H1 (cell line): ENCODE measurements around the gene RELN. TPM values are rescaled to one million over a fixed set of nuclear protein-coding genes. Genes with fewer than 3 reads are reported as not detected.
A peak's percentile ranks its signal among the peaks of the same experiment; 100 is the strongest.

Experiments
- CTCF ChIA-PET: fragments of 300-600 bp; sonication (Branson Sonifier 250); formaldehyde crosslinking; loops from one replicate; lab custom pipeline; 2021; ENCODE audit not compliant: partially characterized antibody; lab: Charles Lee
- POLR2A ChIA-PET: fragments of 300-600 bp; sonication (Branson Sonifier 250); formaldehyde crosslinking; loops from one replicate; lab custom pipeline; 2021; ENCODE audit warnings: inconsistent platforms; ENCODE audit not compliant: partially characterized antibody; lab: Charles Lee
- DNase-seq, 2 experiments: peaks; one replicate each; pipeline versions ENCODE4 v3.0.0 to v3.0.0-alpha.2; 2010 to 2022; ENCODE audit warnings: low spot score in 2 of 2, low read depth in 1 of 2, mixed read lengths in 1 of 2
- FAIRE-seq: peaks from 2 replicates; lab custom pipeline; 2011; peaks lifted over from hg19 to GRCh38; lab: Jason Lieb, UNC
- H2AFZ ChIP-seq: 2 replicates; pipeline ENCODE4 v1.8.1; 2012; ENCODE audit warnings: low read length, inconsistent platforms
- H2AK5ac ChIP-seq: 2 replicates; pipeline ENCODE4 v1.6.1; 2013; ENCODE audit warnings: low read depth, low read length
- H2BK120ac ChIP-seq: replicated peaks from 2 replicates; pipeline ENCODE3; 2013; ENCODE audit warnings: low read depth, low read length, inconsistent platforms
- H2BK12ac ChIP-seq: 2 replicates; pipeline ENCODE4 v1.6.1; 2013; ENCODE audit warnings: low read depth, low read length
- H2BK15ac ChIP-seq: 2 replicates; pipeline ENCODE4 v1.6.1; 2013; ENCODE audit warnings: low read length
- H2BK20ac ChIP-seq: 2 replicates; pipeline ENCODE4 v1.6.1; 2013; ENCODE audit warnings: low read length
- H2BK5ac ChIP-seq: 2 replicates; pipeline ENCODE4 v1.6.1; 2013; ENCODE audit warnings: low read depth, low read length
- H3K14ac ChIP-seq: 2 replicates; pipeline ENCODE4 v1.6.1; 2013; ENCODE audit warnings: inconsistent platforms; ENCODE audit not compliant: insufficient read length
- H3K18ac ChIP-seq: 2 replicates; pipeline ENCODE4 v1.6.1; 2013; ENCODE audit warnings: low read length; ENCODE audit errors: extremely low read depth
- H3K23ac ChIP-seq: 2 replicates; pipeline ENCODE4 v1.6.1; 2013; ENCODE audit warnings: inconsistent platforms; ENCODE audit not compliant: insufficient read length
- H3K23me2 ChIP-seq: 2 replicates; pipeline ENCODE4 v1.6.1; 2013; ENCODE audit warnings: low read depth, low read length
- H3K27ac ChIP-seq: 2 replicates; pipeline ENCODE4 v1.6.1; 2011; ENCODE audit warnings: low read depth, low read length, inconsistent platforms
- H3K27me3 ChIP-seq, 4 experiments: replicated peaks in 1 of 4; 1 replicate in 1 of 4; 2 replicates in 3 of 4; pipeline versions ENCODE4 v1.6.1 to v1.8.1; 2011 to 2013; ENCODE audit warnings: low read length in 3 of 4, mild to moderate bottlenecking in 3 of 4, inconsistent platforms in 2 of 4, mixed read lengths in 2 of 4, moderate library complexity in 1 of 4; ENCODE audit not compliant: control insufficient read depth in 3 of 4, insufficient read depth in 3 of 4; ENCODE audit errors: extremely low read depth in 1 of 4
- H3K36me3 ChIP-seq, 4 experiments: 2 replicates each; pipeline versions ENCODE4 v1.6.1 to v1.8.1; 2011 to 2013; ENCODE audit warnings: mild to moderate bottlenecking in 4 of 4, low read length in 3 of 4, moderate library complexity in 2 of 4, control low read depth in 1 of 4, inconsistent platforms in 1 of 4; ENCODE audit not compliant: insufficient read depth in 4 of 4, control insufficient read depth in 2 of 4
- H3K4ac ChIP-seq: replicated peaks from 2 replicates; pipeline ENCODE3; 2013; ENCODE audit warnings: low read length, low read depth, mixed read lengths, inconsistent platforms; ENCODE audit not compliant: insufficient read length
- H3K4me1 ChIP-seq, 4 experiments: replicated peaks in 1 of 4; 1 replicate in 1 of 4; 2 replicates in 3 of 4; pipeline versions ENCODE4 v1.6.1 to v1.8.1; 2011 to 2013; ENCODE audit warnings: low read length in 3 of 4, inconsistent platforms in 2 of 4, mixed read lengths in 1 of 4; ENCODE audit not compliant: insufficient read depth in 4 of 4, control insufficient read depth in 3 of 4
- H3K4me2 ChIP-seq, 2 experiments: 2 replicates each; pipeline versions ENCODE4 v1.6.1 to v1.8.1; 2011 to 2013; ENCODE audit warnings: low read depth in 2 of 2, low read length in 2 of 2, control low read depth in 1 of 2, inconsistent platforms in 1 of 2, mild to moderate bottlenecking in 1 of 2; ENCODE audit not compliant: insufficient read depth in 1 of 2
- H3K4me3 ChIP-seq, 4 experiments: fragments of 200-600, 300-600 bp in 1 of 4; sonication (generic), shearing (Covaris generic), sonication (Bioruptor Twin) in 1 of 4; 2 replicates each; pipeline versions ENCODE4 v1.5.1 to v1.8.1; 2011 to 2016; ENCODE audit warnings: low read length in 4 of 4, low read depth in 3 of 4, control low read depth in 2 of 4, inconsistent platforms in 2 of 4, mild to moderate bottlenecking in 2 of 4, mixed read lengths in 1 of 4, moderate library complexity in 1 of 4; ENCODE audit not compliant: insufficient read depth in 2 of 4; ENCODE audit errors: extremely low read depth in 1 of 4
- H3K56ac ChIP-seq: replicated peaks from 2 replicates; pipeline ENCODE3; 2013; ENCODE audit warnings: low read depth, mild to moderate bottlenecking, mixed read lengths, low read length, inconsistent platforms; ENCODE audit not compliant: insufficient read length
- H3K79me1 ChIP-seq: 2 replicates; pipeline ENCODE4 v1.6.1; 2013; ENCODE audit warnings: low read depth, low read length, control low read depth
- H3K79me2 ChIP-seq, 2 experiments: 2 replicates each; pipeline versions ENCODE4 v1.6.1 to v1.8.1; 2012 to 2013; ENCODE audit warnings: low read length in 2 of 2, mild to moderate bottlenecking in 2 of 2, inconsistent platforms in 1 of 2; ENCODE audit not compliant: insufficient read depth in 2 of 2, control insufficient read depth in 1 of 2
- H3K9ac ChIP-seq, 4 experiments: replicated peaks in 1 of 4; 1 replicate in 1 of 4; 2 replicates in 3 of 4; pipeline versions ENCODE4 v1.6.1 to v1.8.1; 2011 to 2013; ENCODE audit warnings: low read depth in 3 of 4, low read length in 3 of 4, control low read depth in 2 of 4, mild to moderate bottlenecking in 2 of 4, moderate library complexity in 2 of 4, inconsistent platforms in 1 of 4; ENCODE audit errors: extremely low read depth in 1 of 4
- H3K9me3 ChIP-seq, 2 experiments: 2 replicates each; pipeline versions ENCODE4 v1.6.1 to v1.8.1; 2012 to 2013; ENCODE audit warnings: mild to moderate bottlenecking in 2 of 2, moderate library complexity in 2 of 2, control low read depth in 1 of 2, inconsistent platforms in 1 of 2, low read depth in 1 of 2, low read length in 1 of 2, mixed read lengths in 1 of 2; ENCODE audit not compliant: insufficient read depth in 2 of 2
- H4K20me1 ChIP-seq, 2 experiments: replicated peaks in 1 of 2; 2 replicates each; pipeline versions ENCODE3 to v1.8.1; 2011 to 2013; ENCODE audit warnings: inconsistent platforms in 2 of 2, low read length in 2 of 2, mild to moderate bottlenecking in 1 of 2; ENCODE audit not compliant: insufficient read depth in 2 of 2, control insufficient read depth in 1 of 2
- H4K5ac ChIP-seq: 2 replicates; pipeline ENCODE4 v1.6.1; 2013; ENCODE audit warnings: low read length, low read depth, mixed read lengths, inconsistent platforms; ENCODE audit not compliant: insufficient read length
- H4K8ac ChIP-seq: 2 replicates; pipeline ENCODE4 v1.8.0; 2013; ENCODE audit warnings: mild to moderate bottlenecking, moderate library complexity, low read length, inconsistent platforms; ENCODE audit not compliant: insufficient read depth; ENCODE audit errors: extremely low read depth
- H4K91ac ChIP-seq: replicated peaks from 2 replicates; pipeline ENCODE3; 2013; ENCODE audit warnings: low read length, mixed read lengths, inconsistent platforms; ENCODE audit not compliant: insufficient read length
- JUN ChIP-seq: IDR thresholded peaks from 2 replicates; pipeline ENCODE4 v1.6.1; 2011; ENCODE audit warnings: low read depth, mild to moderate bottlenecking, improper control_type of control experiment, low read length
- SRF ChIP-seq: IDR thresholded peaks from 2 replicates; pipeline ENCODE4 v1.6.1; 2011; ENCODE audit warnings: mild to moderate bottlenecking, low read depth, low read length, moderate library complexity
- WGBS, 2 experiments: shearing (Covaris generic) in 1 of 2; methylation state at CpG; one replicate each; pipeline versions ENCODE4 v1.1.6 to v1.1.7; 2013 to 2015; ENCODE audit warnings: low lambda C conversion rate in 2 of 2, mixed read lengths in 2 of 2, inconsistent platforms in 1 of 2, low coverage in 1 of 2, missing lambda C conversion rate in 1 of 2; ENCODE audit not compliant: insufficient replicate concordance in 2 of 2, insufficient coverage in 1 of 2, insufficient read length in 1 of 2; ENCODE audit errors: extremely low coverage in 1 of 2, missing lambda C conversion rate in 1 of 2; 5-methylcytosine and 5-hydroxymethylcytosine counted together
- polyA plus RNA-seq, 7 experiments: library from polyadenylated mRNA; depleted of rRNA in 3 of 7; stranded (reverse) in 5 of 7; unstranded in 2 of 7; fragments of >200 nt in 5 of 7; fragments of 200-250 nt in 2 of 7; gene quantifications; 1 replicate in 5 of 7; 2 replicates in 1 of 7; 4 replicates in 1 of 7; pipeline versions ENCODE4 v1.2.1 to v1.2.3, GENCODE V29; 2011 to 2013; ENCODE audit warnings: missing spikeins in 2 of 7, mixed read lengths in 2 of 7
- total RNA-seq: library from RNA; stranded (reverse); fragmentation: NEBNext Ultra II Directional; extraction: Animal tissue kit (Norgen Biotek cat#: 25700); gene quantifications from 2 replicates; pipeline ENCODE4 v1.2.1, GENCODE V29; 2021

The RELN gene
- total and polyA plus RNA-seq, 2 of the 8 experiments (the other 6 are each of a cell fraction or from before 2014, with no cell fraction given), result 0.03 to 0.07 TPM

DNA sequence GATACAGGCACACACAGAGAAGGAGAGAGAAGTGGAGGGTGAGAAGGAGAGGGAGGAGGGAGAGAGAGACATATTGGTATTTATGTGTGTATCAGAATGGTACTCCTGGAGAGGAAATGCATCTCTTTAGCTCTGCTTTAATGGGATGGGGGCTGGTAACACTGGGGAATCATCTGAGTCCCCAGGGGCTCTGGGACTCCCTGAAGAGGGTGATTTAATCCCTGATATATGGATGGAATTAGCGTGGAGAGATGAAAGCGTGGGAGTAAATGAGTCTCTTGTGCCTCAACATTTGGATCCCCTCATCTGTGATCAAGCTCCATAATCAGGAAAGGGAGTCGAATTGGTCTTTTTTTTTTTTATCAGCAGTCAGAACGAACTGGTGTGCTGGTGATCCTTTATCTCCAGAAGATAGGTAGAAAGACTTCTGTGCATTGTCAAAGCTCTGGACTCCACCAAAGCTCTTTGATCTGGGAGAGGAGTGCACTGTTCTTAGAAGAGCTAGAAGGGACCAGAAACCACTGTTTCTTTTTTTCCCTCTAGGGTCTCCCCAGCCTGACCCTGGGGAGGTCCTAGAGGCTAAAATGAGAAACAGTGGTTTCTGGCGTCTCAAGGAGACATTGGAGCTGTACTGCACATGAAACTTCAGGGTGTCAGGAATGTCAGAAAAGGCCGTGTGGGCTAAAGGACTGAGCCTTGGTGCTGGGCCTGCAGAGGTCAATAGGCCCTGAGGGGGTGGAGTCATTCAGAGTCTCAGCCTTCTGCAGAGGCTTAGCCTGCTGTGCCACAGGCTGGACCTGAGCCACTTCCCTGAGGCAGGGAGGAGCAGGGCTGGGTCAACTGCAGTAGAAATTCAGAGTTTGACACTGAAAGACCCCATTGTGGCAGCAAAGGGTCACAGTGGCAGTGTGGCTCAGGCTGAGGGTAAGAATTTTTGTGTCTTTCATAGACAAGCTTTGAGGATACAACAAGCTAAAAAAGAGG is 309.0 kb downstream of the RELN start:
- H3K4ac ChIP-seq, result no peak overlapping the region
- no peak overlapping the region for H2AK5ac ChIP-seq
- 0 out of 2 replicates have a peak overlapping the region, but pooled peaks have one; percentile 66 for H2AFZ ChIP-seq
- H3K27me3 ChIP-seq, result no peaks in the 10 kb centered on the region
- H3K14ac ChIP-seq, result no peak overlapping the region
- no peak overlapping the region for H2BK120ac ChIP-seq
- no peak overlapping the region for H3K4me3 ChIP-seq
- H2BK5ac ChIP-seq, result no peak overlapping the region
- H3K18ac ChIP-seq, result no peak overlapping the region
- no peaks in the 10 kb centered on the region for H3K23me2 ChIP-seq
- H3K56ac ChIP-seq, result no peak overlapping the region
- H2BK15ac ChIP-seq, result no peak overlapping the region
- H2BK12ac ChIP-seq, result no peak overlapping the region
- no peak overlapping the region for H4K5ac ChIP-seq
- no peak overlapping the region for H4K8ac ChIP-seq
- ChIA-PET POLR2A (no interaction called here), CTCF (interaction anchor here (0.6 to 1.2 kb wide), 3 partner anchors 10 to 122 kb away, joined by 3 to 6 read pairs (median 4); no protein-coding TSS in a partner anchor)
- H4K20me1 ChIP-seq, result no peaks in the 10 kb centered on the region
- TF ChIP-seq JUN (no peak), SRF (no peak)
- H3K9me3 ChIP-seq, result no peaks in the 10 kb centered on the region
- DNase-seq (no peak), FAIRE-seq (no peak)
- H3K79me2 ChIP-seq, result no peaks in the 10 kb centered on the region
- no peaks in the 10 kb centered on the region; a peak in 1 of 7 replicates for H3K4me1 ChIP-seq
- H3K4me2 ChIP-seq, result no peak overlapping the region
- H3K79me1 ChIP-seq, result no peaks in the 10 kb centered on the region
- no peak overlapping the region for H3K23ac ChIP-seq
- no peak overlapping the region for H3K9ac ChIP-seq
- no peaks in the 10 kb centered on the region for H3K36me3 ChIP-seq
- 87% methylated on average over 6 of the region's 6 CpGs; no CpG with 5 or more reads in 1 of the 2 experiments for WGBS, 2 experiments
- no peak overlapping the region for H3K27ac ChIP-seq
- no peak overlapping the region for H2BK20ac ChIP-seq
- H4K91ac ChIP-seq, result no peak overlapping the region
